Activated CD4-positive, alpha-beta T cell treated with anti-CD3 and anti-CD28 coated beads for 1 hour (primary cell): Measurements from ENCODE around the gene EDEM2.
"Not testable (repeated sequence)": the region's sequence is repeated elsewhere in the genome, so short reads cannot be mapped to it uniquely, and the experiment has no call there.

ENCODE experiments used
- DNase-seq: peaks from one replicate; pipeline ENCODE4 v3.0.0-alpha.2; 2020

EDEM2 gene

DNA sequence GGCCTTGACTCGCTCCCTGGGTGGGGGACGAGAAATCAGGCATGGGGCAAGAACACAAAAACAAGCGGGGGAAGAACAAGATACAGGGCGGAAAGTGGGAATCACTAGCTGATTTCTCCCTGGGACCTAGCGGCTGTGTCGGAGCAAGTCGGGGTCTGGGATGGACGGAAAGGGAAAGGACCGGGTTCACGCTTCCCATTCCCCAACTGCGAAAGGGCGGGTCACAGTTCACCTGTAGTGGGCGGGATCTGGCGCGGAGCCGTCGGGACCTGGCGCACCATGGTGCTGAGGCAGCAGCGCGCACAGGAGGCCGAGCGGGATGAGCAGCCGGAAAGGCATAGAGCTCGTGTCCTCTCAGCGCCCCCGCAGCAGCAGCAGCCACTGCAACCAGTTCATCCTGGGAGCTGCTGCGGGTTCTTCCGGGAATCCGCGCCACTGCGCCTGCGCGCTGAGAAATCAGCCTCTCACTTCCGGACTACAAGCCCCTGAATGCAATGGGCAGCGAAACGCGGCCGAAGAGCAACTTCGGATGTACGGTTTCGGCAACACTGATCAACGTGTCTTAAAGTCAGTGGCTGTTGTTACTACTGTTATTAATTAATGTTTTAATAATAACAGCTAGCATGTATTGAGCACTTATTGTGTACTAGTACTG lies at the start of gene EDEM2:
Gene EDEM2, minus strand, starts transcription at position 417 of the 655 bp plus-strand sequence. Its CDS starts 78 bp downstream, at position 339.
- DNase-seq, result peak; percentile 88

- no peak for DNase-seq
Observed at GRCh38 chr20:35196313-35196712, 49.2 kb upstream of the EDEM2 start.

DNA sequence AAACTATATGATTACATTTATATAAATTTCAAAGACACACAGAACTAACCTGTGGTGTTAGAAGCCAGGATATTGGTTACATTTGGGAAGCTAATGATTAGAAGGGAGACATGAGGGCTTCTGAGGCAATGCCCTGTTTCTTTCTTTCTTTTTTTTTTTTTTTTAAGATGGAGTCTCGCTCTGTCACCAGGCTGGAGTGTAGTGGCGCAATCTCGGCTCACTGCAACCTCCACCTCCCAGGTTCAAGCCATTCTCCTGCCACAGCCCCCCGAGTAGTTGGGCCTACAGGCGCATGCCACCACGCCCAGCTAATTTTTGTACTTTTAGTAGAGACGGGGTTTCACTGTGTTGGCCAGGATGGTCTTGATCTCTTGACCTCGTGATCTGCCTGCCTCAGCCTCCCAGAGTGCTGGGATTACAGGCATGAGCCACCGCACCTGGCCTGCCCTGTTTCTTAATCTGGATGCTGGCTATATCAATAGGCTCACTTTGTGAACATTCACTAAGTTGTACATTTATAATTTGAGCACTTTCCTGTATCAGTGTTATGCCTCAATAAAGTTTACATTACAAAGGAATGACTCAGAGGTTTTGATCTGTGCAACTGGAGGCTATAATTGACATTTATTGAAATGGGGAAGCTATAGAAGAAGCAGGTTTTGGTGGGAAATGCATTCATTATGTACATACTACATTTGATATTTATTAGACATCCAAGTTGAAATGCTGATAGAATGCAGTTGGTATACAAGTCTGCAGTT lies 46.1 kb upstream of the EDEM2 start:
- DNase-seq, result not testable (repeated sequence)

GRCh38 chr20:35192118-35192872 lies 45.2 kb upstream of the EDEM2 start:
- no peak for DNase-seq

DNA sequence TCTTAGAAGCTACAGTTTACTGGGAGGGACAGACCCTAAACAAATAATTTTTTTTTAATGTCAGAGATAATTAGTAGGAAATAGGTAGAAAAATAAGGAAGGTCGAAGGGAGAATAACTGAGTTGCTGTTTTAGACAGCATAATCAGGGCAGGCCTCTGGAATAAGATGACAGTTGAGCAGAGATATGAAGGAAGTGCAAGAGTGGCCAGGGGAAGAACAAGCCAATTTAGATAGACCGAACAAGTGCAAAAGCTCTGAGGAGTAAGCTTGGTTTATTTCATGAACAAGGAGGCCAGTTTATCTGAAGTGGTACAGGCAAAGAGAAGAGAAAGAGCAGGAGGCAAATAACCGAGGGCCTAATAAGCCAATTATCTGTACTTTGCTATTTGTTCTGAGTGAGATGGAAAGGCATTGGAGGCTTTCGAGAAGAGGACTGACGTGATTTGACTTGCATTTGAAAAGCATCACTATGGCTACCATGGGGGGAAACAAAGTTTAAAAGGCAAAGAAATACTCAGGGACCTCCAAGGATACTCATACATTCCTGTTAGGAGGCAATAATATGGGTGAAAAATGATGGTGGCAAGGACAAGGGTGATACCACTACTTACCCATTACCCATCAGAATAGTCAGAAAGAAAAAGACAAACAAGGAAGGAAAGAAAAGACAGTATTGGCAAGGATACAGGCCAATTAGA lies 44.4 kb upstream of the EDEM2 start:
- no peak for DNase-seq

GRCh38 chr20:35190556-35190955 lies 43.4 kb upstream of the EDEM2 start:
- DNase-seq, result no peak

- not testable (repeated sequence) for DNase-seq
Observed at GRCh38 chr20:35189223-35189622, 42.1 kb upstream of the EDEM2 start.

DNA sequence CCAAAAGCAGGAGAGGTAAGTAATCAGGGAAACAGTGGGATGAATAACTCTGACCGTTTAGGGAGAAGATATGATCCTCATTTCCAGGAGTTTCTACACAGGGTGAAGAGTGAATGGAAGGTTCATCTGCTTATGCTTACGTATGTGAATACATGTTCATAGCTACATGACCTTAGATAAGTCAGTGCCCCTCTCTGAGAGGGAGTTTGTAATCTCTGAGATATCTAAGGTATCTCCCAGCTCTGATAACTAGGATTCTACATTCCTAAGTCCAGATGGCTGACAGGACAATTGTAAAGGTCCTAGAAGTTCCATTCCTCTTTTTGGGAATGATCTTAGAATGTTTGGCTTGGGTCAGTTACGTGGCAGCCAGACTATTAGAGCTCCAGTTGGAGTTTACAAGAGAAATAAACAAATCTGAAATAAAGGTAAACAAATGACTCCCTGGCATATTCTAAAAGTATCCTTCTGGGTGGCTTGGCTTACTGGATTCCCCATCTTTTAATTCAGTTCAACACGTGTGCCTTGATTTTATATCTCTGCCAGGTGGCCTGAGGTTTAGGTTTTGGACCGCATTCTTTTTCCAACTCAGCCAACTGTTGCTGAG lies 40.6 kb upstream of the EDEM2 start:
- DNase-seq, result no peak

DNA sequence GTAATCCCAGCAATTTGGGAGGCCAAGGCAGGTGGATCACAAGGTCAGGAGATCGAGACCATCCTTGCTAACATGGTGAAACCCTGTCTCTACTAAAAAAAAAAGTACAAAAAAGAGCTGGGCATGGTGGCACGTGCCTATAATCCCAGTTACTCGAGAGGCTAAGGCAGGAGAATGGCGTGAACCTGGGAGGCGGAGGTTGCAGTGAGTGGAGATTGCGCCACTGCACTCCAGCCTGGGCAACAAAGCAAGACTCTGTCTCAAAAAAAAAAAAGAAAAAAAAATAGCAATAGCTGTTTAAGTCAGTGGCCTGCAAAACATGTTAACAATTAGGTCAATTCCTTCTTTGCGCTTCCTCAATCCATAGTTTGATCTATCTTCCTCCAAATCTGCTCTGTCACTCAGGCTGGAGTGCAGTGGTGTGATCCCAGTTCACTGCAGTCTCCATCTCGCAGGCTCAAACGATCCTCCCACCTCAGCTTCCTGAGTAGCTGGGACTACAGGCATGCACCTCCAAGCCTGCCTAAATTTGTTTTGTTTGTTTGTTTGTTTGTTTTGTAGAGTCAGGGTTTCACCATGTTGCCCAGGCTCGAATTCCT lies 39.7 kb upstream of the EDEM2 start:
- not testable (repeated sequence) for DNase-seq

GRCh38 chr20:35181731-35182130 lies 34.6 kb upstream of the EDEM2 start:
- no peak for DNase-seq

DNA sequence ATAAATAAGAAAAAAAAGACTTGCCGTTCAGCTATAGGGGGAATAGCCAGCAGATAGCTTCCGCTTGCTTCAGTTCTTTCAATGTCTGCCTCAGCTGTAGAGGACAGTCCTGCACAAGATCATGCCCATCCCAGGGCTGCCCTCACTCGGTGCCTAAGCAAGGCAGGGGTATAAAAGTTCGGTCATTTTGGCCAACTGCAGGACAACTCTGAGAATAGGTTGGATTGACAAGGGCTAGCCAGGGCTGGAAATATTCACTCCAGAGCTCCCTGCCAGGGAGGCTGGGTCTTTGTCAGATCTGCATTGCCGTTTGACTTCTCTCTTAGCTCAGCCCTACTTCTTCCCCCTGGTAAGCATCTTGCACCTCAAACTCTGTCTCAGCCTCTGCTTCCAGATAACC lies 33.1 kb upstream of the EDEM2 start:
- no peak for DNase-seq

GRCh38 chr20:35179292-35180212 lies 32.4 kb upstream of the EDEM2 start:
- DNase-seq, result no peak

DNA sequence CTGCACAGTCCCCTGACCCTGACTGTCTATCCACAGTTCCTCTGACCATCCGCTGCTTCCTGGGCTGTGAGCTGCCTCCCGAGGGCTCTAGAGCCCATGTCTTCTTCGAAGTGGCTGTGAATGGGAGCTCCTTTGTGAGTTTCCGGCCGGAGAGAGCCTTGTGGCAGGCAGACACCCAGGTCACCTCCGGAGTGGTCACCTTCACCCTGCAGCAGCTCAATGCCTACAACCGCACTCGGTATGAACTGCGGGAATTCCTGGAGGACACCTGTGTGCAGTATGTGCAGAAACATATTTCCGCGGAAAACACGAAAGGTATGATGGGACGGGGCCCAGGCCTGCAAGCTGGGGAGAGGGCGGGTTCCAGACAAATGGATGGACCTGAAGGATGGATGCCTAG lies 29.0 kb upstream of the EDEM2 start:
- DNase-seq, result no peak

DNA sequence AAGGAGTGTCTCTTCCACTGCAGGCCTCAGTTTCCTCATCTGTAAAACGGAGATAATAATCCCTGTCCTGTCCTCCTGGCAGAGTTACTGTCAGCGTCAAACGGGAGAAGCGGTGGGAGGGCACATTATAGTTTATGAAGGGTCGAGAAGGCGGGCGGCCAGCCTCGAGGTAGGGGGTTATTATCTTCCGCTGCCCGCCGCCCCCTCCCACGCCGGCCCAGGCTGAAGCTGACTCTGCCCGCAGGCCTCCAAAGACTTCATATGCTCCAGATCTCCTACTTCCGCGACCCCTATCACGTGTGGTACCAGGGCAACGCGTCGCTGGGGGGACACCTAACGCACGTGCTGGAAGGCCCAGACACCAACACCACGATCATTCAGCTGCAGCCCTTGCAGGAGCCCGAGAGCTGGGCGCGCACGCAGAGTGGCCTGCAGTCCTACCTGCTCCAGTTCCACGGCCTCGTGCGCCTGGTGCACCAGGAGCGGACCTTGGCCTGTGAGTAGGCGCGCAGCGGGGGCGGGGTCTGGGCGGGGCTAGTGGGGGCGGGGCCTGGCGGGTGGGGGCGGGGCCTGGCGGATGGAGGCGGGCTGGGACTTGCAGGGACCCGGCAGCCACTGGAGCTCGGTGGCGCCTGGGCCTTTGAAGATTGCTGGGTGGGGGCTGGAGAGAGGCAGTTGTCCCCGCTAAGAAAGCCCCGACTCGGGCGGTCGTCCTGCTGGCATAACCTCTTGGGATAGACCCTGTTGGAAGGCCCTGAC lies 27.5 kb upstream of the EDEM2 start:
- DNase-seq, result no peak

GRCh38 chr20:35173576-35174192 lies 26.5 kb upstream of the EDEM2 start:
- no peak for DNase-seq

DNA sequence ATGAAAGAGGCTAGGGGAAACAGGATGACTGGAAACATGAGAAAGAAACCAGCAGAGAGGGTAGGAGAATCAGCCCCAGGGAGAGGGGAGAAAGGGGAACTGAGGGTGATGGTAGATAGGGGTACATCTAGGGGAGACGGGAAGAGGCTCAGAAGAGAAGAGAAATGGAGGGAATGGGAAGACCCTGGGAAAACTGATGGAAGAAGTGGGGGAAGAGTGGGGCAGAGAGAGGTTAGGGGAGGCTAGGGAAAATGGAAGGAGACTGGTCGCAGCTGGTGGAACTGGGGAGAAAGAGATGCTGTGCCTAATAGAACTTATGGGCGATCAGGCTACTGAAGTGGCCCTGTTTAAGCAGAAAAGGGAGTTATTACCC lies 25.3 kb upstream of the EDEM2 start:
- no peak for DNase-seq

- DNase-seq, result no peak
Observed at GRCh38 chr20:35171753-35172433, 24.8 kb upstream of the EDEM2 start, which contains the start of gene PROCR. Gene PROCR (plus strand): TSS chr20:35172072. CDS start chr20:35172155, 83 bp downstream.

DNA sequence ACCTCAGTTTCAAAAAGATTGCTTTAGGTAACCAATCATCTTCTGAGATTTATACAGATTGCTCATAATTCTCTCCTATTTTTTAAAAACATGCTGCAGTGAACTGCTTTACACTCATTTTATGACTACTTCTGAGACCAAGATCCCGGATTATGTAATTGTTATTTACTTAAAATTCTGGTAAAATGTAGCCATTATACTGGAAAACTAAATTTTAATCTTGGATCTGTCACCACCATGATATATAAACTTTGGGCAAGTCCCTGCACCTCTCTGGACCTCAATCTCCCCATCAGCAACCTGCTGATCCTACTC lies 24.3 kb upstream of the EDEM2 start:
- DNase-seq, result no peak

DNA sequence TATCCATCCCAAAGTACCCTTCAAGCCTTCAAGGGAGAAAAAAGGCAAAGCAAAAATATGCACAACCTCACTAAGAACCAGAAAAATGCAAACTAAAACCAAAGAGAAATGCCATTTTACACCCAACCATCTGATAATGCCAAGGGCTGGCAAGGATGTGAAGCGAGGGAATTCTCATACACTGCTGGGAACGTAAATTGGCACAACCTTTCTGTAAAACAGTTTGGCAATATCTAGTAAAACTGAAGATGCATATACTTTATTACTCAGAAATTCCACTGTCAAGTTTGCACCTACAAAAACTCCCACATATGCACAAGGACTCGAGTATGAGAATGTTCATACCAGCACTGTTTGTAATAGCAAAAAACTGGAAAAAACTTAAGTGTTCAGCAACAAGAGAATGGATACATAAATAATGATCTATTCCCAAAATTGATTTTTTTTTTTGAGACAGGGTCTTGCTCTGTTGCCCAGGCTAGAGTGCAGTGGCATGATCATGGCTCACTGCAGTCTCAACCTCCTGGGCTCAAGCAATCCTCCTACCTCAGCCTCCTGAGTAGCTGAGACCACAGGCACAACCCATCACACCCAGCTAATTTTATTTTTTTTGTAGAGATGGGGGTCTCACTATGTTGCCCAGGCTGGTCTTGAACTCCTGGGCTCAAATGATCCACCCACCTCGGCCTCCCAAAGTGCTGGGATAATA lies 21.7 kb upstream of the EDEM2 start:
- DNase-seq, result not testable (repeated sequence)
